BLaER1 (cell line): ENCODE data around the gene DKK2.
A peak's percentile ranks its signal among the peaks of the same experiment; 100 is the strongest.

Source experiments
- H3K27ac ChIP-seq: shearing (Covaris generic); formaldehyde crosslinking; 2 replicates; pipeline ENCODE4 v1.8.1; 2022
- H3K27me3 ChIP-seq: shearing (Covaris generic); formaldehyde crosslinking; 2 replicates; pipeline ENCODE4 v1.8.1; 2022
- H3K36me3 ChIP-seq: shearing (Covaris generic); formaldehyde crosslinking; 2 replicates; pipeline ENCODE4 v1.8.1; 2022
- H3K4me1 ChIP-seq: shearing (Covaris generic); formaldehyde crosslinking; 2 replicates; pipeline ENCODE4 v1.8.1; 2022
- H3K4me2 ChIP-seq: shearing (Covaris generic); formaldehyde crosslinking; 2 replicates; pipeline ENCODE4 v1.8.1; 2022
- H3K4me3 ChIP-seq: shearing (Covaris generic); formaldehyde crosslinking; 2 replicates; pipeline ENCODE4 v1.8.1; 2022
- H3K9ac ChIP-seq: shearing (Covaris generic); formaldehyde crosslinking; 2 replicates; pipeline ENCODE4 v1.8.1; 2022
- H3K9me3 ChIP-seq: shearing (Covaris generic); formaldehyde crosslinking; 2 replicates; pipeline ENCODE4 v1.8.1; 2022
- H4K20me1 ChIP-seq: shearing (Covaris generic); formaldehyde crosslinking; 2 replicates; pipeline ENCODE4 v1.8.1; 2022
- Cebpa-rat ChIP-seq: shearing (Covaris generic); IDR thresholded peaks from 2 replicates; pipeline ENCODE4 v1.8.1; 2022

Gene DKK2

DNA sequence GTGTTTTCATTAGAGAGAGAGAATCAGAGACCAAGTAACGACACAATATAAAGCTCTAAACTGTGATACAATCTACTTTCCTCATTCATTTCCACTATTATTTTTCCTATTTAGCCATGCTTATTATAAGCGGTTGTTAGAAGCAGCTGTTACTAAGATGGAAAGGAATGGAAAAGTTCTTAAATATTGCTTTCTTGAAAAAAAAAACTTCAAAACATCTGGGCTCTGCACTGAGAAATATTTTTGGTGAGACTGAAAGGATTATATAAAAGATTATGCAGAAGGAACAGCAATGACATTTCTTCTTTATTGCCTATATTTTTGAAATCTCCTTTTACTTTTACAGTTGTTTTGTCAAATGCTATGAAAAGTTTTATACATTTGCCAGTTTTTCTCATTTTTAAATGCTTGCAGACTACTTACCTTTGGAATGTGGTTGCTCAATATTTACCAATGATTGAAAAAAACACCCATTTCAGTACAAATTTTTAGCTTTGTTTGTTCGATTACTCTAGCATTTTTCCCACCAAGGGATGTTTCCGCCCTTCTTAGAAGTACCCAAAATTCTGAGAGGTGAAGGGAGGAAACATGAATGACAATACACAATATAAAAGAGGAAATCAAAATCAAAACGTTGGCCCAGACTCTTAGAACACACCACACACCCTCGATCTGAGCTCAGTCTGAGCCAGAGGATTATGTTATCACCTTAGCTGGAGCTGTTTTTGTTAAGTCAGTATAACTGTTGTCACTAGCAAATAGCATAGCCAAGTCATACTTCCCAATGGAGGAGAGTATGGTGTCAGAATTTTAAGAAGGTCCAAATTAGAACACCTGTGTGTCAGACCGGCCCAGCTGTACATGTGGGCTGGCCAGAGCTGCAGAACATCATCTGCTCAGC is 18.4 kb downstream of the DKK2 start:
- Histone ChIP-seq H3K4me1 (no peaks in the 10 kb centered on the region), H3K27ac (no peak overlapping the region), H4K20me1 (no peaks in the 10 kb centered on the region), H3K9ac (no peak overlapping the region), H3K36me3 (no peaks in the 10 kb centered on the region), H3K4me3 (no peak overlapping the region), H3K27me3 (no peaks in the 10 kb centered on the region), H3K9me3 (no peaks in the 10 kb centered on the region), H3K4me2 (no peak overlapping the region)
- no peak for TF ChIP-seq Cebpa-rat

DNA sequence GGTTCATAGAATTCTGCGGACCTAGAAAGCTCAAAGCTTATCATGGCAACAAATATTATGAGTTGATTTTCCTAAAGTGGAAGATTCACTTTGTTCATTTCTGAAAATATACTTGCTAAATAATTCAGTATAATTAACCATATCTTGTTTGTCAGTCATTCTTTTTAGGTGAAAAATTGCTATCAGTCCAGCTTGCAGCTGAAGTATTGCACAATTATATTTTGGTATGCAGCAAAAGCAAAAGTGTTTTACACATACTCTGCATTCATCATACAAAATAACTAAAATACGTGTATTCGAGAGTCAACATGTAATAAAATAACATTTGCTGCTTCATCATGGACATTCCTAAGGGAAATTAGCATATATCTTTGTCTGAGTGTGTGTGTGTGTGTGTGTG is 24.8 kb downstream of the DKK2 start:
- no peak for TF ChIP-seq Cebpa-rat
- H3K9ac ChIP-seq, result no peak overlapping the region
- no peak overlapping the region for H3K4me3 ChIP-seq
- no peaks in the 10 kb centered on the region for H4K20me1 ChIP-seq
- H3K4me2 ChIP-seq, result no peak overlapping the region
- H3K9me3 ChIP-seq, result no peaks in the 10 kb centered on the region
- H3K27ac ChIP-seq, result no peak overlapping the region
- no peaks in the 10 kb centered on the region for H3K36me3 ChIP-seq
- no peaks in the 10 kb centered on the region for H3K27me3 ChIP-seq
- peaks cover 2% of the 10 kb centered on the region; the same call in 1 of the 2 replicates for H3K4me1 ChIP-seq

DNA sequence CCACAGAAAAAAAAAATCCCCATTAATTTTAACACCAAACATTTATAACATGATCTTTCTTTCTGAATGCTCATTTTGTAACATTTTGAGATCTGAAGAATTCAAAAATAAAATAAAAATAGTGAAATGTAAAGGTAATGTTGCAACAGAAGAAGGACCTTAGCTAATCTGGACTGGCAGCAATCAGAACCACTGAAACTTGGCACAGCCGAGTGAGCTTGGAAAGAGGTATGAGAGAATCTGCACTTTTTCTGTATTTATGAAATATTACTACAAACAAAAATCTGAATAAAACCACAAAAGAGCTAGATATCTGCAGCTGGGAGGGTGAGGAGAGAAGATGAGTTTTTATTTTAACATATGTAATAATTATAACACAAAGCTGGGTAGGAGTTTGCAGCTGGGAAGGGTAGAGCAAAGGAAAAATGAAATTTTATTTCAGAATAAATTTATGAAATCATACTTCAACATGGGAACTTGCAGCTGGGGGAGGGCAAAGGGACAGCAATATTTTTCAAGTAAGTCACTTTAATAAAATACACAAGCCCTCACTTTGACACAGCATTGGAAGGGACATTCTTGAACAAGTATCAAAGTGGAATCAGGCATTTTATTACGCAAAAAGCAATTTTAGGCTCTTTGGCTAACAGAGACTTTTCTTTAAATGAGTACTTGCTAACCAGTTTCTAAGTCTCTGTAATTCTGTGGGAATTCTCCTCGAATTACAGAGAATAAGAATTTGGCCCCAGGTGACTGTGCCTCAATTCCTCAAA is 26.7 kb downstream of the DKK2 start:
- Histone ChIP-seq H3K36me3 (no peaks in the 10 kb centered on the region), H3K27ac (no peak overlapping the region), H4K20me1 (no peaks in the 10 kb centered on the region), H3K27me3 (no peaks in the 10 kb centered on the region), H3K4me3 (no peak overlapping the region), H3K4me2 (no peak overlapping the region), H3K4me1 (peaks cover 8% of the 10 kb centered on the region; the same call in 1 of the 2 replicates), H3K9me3 (no peaks in the 10 kb centered on the region), H3K9ac (no peak overlapping the region)
- no peak for TF ChIP-seq Cebpa-rat

DNA sequence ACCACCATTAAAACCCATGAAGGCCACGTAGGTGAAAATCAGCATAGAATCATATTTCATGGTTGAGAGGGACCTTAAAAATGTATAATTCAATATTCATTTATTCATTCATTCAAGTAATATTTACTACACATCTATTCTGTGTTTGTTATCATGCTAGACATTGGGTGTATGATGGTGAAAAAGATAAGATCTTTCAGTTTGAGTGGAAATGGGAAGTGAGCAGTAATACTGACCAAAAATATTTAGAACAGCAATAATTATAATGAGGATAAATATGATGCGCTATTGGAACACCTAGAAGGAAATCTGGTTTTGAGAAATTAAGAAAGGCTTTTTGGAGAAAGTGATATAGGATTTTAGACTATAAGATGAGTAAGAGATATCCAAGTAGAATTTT is 28.0 kb downstream of the DKK2 start:
- no peak overlapping the region for H3K9ac ChIP-seq
- peaks cover 8% of the 10 kb centered on the region; the same call in 1 of the 2 replicates for H3K4me1 ChIP-seq
- H3K36me3 ChIP-seq, result no peaks in the 10 kb centered on the region
- no peak overlapping the region for H3K4me3 ChIP-seq
- no peaks in the 10 kb centered on the region for H3K27me3 ChIP-seq
- H3K9me3 ChIP-seq, result no peaks in the 10 kb centered on the region
- H4K20me1 ChIP-seq, result no peaks in the 10 kb centered on the region
- TF ChIP-seq Cebpa-rat, result no peak
- H3K4me2 ChIP-seq, result no peak overlapping the region
- no peak overlapping the region for H3K27ac ChIP-seq

DNA sequence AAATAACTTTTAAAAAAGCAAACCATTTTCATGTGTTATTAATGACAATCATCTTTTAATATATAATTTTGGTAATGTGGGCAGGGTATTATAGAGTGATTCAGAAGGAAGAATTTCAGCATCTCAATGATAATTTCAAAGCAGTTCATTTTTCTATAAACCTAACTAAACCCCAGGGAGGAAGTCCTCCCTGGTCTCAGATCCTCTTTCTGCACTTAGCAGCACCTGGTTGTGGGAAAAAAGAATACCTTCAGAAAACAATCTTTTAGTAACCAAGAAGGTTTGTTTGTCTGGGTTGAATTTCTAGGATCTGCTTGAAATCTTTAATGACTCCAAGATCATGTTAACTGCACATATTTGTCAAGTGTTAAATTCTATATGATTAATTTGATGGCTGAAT is 29.9 kb downstream of the DKK2 start:
- no peaks in the 10 kb centered on the region for H3K36me3 ChIP-seq
- H3K4me1 ChIP-seq, result peaks cover 8% of the 10 kb centered on the region; the same call in 1 of the 2 replicates
- no peaks in the 10 kb centered on the region for H3K9me3 ChIP-seq
- no peaks in the 10 kb centered on the region for H4K20me1 ChIP-seq
- no peak overlapping the region for H3K4me3 ChIP-seq
- no peaks in the 10 kb centered on the region for H3K27me3 ChIP-seq
- no peak for TF ChIP-seq Cebpa-rat
- no peak overlapping the region for H3K27ac ChIP-seq
- no peak overlapping the region for H3K4me2 ChIP-seq
- no peak overlapping the region for H3K9ac ChIP-seq

DNA sequence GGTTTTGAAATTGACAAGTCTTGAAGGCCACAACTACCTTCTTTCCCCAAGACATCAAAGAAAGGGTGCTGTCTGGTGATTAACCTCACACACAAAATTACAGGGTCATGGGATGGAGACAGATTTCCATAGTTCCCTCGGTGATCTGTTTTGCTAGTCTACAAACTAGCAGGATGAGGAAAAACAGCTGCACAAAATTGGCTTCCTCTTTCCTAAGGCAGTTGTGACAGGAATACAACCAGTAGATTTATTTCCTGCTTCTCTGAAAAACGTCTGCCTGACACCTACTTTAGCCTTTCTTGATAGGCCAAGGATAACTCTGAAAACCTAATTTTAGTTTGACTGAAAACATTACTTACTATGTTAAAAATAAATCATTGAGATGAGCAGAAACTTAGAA is 39.6 kb downstream of the DKK2 start:
- Histone ChIP-seq H3K9ac (no peak overlapping the region), H3K27me3 (no peaks in the 10 kb centered on the region), H4K20me1 (no peaks in the 10 kb centered on the region), H3K27ac (peak overlapping the region; percentile 43; the same call in 1 of the 2 replicates), H3K9me3 (no peaks in the 10 kb centered on the region), H3K4me3 (no peak overlapping the region), H3K4me1 (peaks cover 11% of the 10 kb centered on the region), H3K36me3 (no peaks in the 10 kb centered on the region), H3K4me2 (peak overlapping the region; percentile 39)
- TF ChIP-seq Cebpa-rat, result no peak

DNA sequence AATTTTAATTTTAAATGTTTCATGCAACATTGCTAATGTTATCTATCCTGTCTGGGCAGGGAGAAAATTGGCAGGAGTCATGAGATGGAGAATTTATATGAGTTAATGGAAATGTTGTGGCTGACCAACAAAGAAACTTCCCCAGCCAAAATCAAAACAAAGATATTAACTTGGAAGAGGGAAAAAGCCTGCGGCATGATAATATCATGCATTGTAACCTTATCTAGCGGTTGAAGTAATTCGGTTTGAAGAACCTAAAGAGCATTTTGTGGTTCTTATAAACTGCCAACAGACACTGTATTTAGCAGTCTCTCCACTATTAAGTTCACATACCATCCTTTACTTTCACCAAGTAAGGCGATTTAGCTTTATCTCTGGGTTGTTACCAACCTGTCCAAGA is 42.3 kb downstream of the DKK2 start:
- H3K4me1 ChIP-seq, result peaks cover 11% of the 10 kb centered on the region
- no peaks in the 10 kb centered on the region for H3K36me3 ChIP-seq
- H3K4me2 ChIP-seq, result no peak overlapping the region
- no peak for TF ChIP-seq Cebpa-rat
- H3K9ac ChIP-seq, result no peak overlapping the region
- no peaks in the 10 kb centered on the region for H4K20me1 ChIP-seq
- H3K9me3 ChIP-seq, result no peaks in the 10 kb centered on the region
- no peak overlapping the region for H3K4me3 ChIP-seq
- no peak overlapping the region for H3K27ac ChIP-seq
- H3K27me3 ChIP-seq, result no peaks in the 10 kb centered on the region

DNA sequence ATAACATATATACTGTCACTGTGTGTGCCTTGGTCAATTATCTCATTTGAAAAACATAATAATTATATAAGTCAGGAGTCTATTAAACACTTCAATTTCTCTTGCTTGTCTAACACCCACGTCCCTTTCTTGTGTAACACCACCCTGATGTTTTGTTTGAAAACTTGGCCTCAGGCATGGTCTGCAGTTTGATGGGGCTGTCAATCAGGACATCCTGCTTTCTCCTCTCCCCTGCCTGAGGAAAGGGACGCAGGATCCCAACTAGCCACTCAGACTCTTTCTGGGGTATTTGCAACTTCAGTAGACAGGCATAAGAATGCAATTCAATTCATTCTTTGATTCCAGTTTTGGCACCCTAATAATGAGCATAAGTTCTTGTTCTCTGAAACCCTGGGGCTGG is 48.8 kb downstream of the DKK2 start:
- no peaks in the 10 kb centered on the region for H3K4me1 ChIP-seq
- no peaks in the 10 kb centered on the region for H3K27me3 ChIP-seq
- H3K27ac ChIP-seq, result no peak overlapping the region
- no peak overlapping the region for H3K9ac ChIP-seq
- H3K9me3 ChIP-seq, result no peaks in the 10 kb centered on the region
- H3K4me3 ChIP-seq, result no peak overlapping the region
- no peak for TF ChIP-seq Cebpa-rat
- no peak overlapping the region for H3K4me2 ChIP-seq
- H3K36me3 ChIP-seq, result no peaks in the 10 kb centered on the region
- H4K20me1 ChIP-seq, result no peaks in the 10 kb centered on the region

DNA sequence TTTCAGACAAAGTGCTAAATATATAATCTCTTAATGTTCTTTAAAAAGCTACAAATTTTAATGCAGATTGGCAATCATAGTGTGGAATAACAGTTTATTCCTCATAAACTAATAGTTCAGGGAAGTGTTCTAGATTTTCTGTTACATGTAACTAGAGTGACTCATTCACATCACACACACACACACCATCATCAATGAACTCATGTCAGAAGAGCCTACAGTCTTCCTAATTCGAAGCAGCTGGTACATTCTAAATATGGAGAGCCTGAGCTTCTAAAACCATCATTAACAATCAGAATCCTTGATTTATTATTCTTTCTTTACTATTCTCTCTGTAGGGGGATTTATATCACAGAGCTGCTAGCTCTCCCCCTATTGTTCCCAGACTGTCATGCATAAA is 49.6 kb downstream of the DKK2 start:
- H3K36me3 ChIP-seq, result no peaks in the 10 kb centered on the region
- no peaks in the 10 kb centered on the region for H3K4me1 ChIP-seq
- no peaks in the 10 kb centered on the region for H3K9me3 ChIP-seq
- no peak overlapping the region for H3K4me3 ChIP-seq
- H4K20me1 ChIP-seq, result no peaks in the 10 kb centered on the region
- no peaks in the 10 kb centered on the region for H3K27me3 ChIP-seq
- TF ChIP-seq Cebpa-rat, result no peak
- no peak overlapping the region for H3K4me2 ChIP-seq
- no peak overlapping the region for H3K27ac ChIP-seq
- no peak overlapping the region for H3K9ac ChIP-seq

DNA sequence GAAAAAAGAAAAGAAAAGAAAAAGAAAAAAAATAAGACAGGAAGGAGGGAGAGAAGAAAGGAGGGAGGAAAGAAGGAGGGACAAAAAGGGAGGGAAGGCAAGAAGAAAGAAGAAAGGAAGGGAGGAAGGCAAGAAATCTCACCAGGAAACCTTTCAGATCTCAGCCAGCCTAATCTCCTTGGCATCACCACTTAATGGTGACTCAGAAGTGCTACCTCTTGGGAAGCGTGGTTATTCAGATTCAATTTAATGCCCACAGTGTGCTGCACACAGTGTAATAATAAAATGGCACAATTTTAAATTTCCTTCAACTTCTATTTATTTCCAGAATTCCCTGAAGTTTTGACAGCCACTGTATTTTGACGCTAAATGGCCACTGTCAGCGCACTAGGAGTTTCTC is 50.3 kb downstream of the DKK2 start:
- no peak overlapping the region for H3K9ac ChIP-seq
- no peak for TF ChIP-seq Cebpa-rat
- no peaks in the 10 kb centered on the region for H3K4me1 ChIP-seq
- H3K9me3 ChIP-seq, result no peaks in the 10 kb centered on the region
- H3K27ac ChIP-seq, result no peak overlapping the region
- H3K4me3 ChIP-seq, result no peak overlapping the region
- H3K4me2 ChIP-seq, result no peak overlapping the region
- H3K27me3 ChIP-seq, result no peaks in the 10 kb centered on the region
- no peaks in the 10 kb centered on the region for H4K20me1 ChIP-seq
- H3K36me3 ChIP-seq, result no peaks in the 10 kb centered on the region
